DND-41 (cell line): ENCODE data around the gene ACCSL.

ENCODE experiments used
- EZH2 ChIP-seq: IDR thresholded peaks from 3 replicates; pipeline ENCODE4 v1.6.1; 2012; ENCODE audit warnings: borderline replicate concordance, low read depth, mild to moderate bottlenecking, moderate library complexity, low read length, inconsistent platforms; ENCODE audit not compliant: severe bottlenecking
- TF ChIP-seq, protein P1 (sequence below): IDR thresholded peaks from 2 replicates; pipeline ENCODE4 v1.5.1; 2012; ENCODE audit warnings: borderline replicate concordance, low read length, moderate library complexity, mild to moderate bottlenecking; ENCODE audit not compliant: poor library complexity, severe bottlenecking; ENCODE audit errors: extremely low read depth

DNA sequence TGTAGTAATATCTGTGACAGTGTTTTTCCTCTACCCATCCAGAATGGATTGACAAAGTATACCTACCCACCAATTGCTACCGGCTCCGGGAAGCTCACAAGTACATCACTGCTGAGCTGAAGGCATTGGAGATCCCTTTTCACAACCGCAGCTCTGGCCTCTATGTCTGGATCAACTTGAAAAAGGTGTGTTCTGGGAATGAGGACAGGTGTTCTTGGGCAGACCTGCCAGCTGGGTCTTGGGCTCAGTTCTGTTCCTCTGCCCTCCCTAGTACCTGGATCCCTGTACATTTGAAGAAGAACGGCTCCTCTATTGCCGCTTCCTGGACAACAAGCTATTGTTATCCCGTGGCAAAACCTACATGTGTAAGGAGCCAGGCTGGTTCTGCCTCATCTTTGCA, 10.5 kb downstream of the ACCSL start:
- TF ChIP-seq, protein P1, sequence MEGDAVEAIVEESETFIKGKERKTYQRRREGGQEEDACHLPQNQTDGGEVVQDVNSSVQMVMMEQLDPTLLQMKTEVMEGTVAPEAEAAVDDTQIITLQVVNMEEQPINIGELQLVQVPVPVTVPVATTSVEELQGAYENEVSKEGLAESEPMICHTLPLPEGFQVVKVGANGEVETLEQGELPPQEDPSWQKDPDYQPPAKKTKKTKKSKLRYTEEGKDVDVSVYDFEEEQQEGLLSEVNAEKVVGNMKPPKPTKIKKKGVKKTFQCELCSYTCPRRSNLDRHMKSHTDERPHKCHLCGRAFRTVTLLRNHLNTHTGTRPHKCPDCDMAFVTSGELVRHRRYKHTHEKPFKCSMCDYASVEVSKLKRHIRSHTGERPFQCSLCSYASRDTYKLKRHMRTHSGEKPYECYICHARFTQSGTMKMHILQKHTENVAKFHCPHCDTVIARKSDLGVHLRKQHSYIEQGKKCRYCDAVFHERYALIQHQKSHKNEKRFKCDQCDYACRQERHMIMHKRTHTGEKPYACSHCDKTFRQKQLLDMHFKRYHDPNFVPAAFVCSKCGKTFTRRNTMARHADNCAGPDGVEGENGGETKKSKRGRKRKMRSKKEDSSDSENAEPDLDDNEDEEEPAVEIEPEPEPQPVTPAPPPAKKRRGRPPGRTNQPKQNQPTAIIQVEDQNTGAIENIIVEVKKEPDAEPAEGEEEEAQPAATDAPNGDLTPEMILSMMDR: no peak
- TF ChIP-seq EZH2: no peak
